KG1 (cell line): ENCODE data around the gene TMEM50B.
"Not testable (repeated sequence)": the region's sequence is repeated elsewhere in the genome, so short reads cannot be mapped to it uniquely, and the experiment has no call there.

Experiments
- DNase-seq: peaks from one replicate; lab custom pipeline; 2025; lab: John Stamatoyannopoulos, UW

The TMEM50B gene

DNA sequence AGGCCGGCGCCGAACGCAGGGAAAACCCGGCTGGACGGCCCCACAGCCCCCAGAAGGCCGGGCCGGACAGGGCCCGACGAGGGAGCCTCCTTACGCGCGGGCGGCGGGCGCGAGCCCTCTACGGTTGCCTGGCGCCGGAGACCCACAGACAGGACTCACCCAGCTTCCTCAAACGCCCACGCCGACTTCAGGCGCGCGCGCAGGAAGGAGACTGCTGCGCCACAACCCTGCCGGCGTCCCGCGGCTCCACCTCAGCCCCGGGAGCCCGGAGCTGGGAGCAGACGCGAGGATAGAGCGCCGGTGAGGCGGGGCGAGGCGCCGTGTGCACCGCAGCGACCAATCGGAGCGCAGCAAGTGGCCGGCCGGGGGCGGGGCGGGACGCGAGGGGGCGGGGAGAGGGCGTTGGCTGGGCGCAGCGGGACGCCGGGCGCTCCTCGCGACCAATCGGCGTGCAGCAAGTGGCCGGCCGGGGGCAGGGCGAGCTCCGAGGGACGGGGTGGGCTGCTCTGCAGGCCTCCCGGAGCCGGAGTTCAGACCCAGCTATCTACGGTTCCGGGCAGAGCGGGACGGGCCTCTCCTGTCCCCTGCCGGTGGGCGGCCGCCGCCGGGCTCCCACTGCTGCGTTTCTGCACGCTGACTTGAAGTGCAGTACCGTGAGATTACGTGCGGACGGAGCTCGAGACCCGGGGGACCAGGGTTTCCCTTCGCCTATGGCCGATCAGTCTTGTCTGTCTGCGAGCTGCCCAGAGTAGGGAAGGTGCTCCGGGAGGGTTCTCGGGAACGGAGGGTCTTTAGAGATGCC lies at the start of gene TMEM50B:
TSS of gene TMEM50B (minus strand) at position 296 of the 802 bp plus-strand sequence. CDS start 11,089 bp downstream, outside the sequence.
- DNase-seq = peak; percentile 88

DNA sequence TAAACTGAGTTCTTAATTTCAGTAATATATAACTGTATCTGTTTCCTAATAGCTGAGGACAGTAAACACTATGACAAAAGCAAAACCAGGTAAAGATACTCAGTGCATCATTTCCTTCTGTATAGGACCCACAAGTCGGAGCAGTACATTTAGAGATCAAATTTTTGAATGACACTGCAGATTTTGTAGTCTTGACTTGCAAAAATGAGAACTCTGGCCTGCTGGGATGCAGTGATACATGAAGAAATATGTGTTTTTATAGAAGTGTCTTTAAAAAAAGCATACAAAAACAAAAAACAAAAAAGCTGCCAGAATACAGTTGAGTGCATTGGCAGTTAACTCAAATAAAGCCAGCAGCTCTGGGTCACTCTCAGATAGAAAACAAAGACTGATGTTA lies 43.2 kb upstream of the TMEM50B start:
- no peak for DNase-seq

DNA sequence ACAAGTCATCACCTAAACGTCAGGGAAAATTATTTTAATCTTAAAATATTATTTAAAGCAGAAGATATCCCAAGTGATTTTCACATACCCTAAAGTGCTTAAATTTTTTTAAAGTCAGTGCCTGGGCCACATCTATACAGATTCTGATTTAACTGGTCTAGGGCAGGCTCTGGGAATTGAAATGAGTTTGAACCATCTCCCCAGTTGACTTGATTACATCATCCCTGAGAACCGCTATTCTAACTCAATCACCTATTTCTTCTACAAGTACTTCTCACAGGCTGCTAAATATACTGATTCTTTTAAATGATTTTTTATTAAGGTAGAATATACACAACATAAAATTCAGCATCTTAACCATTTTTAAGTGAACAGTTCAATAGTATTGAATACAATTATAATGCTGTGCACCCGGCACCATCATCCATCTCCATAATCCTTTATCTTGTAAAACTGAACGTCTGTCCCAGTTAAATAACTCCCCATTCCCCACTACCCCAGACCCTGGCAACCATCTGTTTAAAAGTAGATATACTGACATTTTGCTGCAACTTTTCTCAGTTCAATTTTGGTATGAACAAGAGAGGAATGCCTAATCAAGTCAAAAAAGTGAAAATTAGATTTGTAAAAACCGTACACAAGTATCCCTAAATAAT lies 42.7 kb upstream of the TMEM50B start:
- no peak for DNase-seq

DNA sequence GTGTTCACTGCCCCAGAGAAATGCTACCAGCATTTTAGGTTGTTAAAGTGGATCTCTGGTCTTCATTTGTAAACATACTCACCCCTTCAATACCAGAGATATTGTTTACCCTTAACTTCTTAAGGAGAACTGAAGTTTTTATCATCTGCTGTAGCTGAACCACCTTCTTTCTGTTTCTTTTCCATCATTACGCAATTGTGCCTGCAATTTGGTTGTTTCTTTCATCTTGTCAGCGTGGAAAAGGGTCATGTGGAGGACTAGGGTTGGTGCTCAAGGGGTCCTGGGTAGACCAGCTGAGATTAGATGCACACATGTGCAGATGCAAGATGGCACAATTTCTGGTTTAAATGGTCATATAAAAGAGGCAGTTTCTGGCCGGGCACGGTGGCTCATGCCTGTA lies 39.1 kb upstream of the TMEM50B start:
- DNase-seq = no peak

DNA sequence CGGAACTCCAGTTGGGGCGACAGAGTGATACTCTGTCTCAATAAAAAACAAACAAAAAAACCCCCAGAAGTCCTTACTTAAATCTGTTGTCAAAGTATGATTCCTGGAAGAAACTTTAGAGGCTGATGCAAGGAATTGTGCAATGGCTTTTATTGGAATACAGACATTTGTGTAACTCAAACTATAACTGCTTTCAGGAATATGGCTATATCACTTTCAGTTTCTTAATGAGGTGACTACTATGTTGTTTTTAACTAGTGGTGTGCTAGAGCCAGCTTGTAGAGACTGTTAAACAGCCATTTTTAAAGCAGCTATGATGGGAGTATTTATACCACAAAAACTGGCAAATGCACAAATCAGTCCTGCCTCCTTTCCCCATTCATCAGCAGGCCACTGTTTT lies 34.5 kb upstream of the TMEM50B start:
- DNase-seq = no peak

DNA sequence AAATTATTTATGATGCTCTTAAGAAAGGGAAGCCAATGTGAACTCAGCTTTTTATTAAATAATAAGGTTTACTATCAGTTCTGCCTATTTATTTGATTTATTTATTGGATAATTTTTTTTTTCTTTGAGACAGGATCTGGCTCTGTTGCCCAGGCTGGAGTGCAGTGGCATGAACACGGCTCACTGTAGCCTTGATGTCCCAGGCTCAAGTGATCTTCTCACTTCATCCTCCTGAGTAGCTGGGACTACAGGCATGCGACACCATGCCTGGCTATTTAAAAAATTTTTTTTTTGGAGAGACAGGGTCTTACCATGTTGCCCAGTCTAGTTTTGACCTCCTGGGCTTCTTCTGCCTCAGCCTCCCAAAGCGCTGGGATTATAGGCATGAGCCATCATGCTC lies 32.7 kb upstream of the TMEM50B start:
- no peak for DNase-seq

DNA sequence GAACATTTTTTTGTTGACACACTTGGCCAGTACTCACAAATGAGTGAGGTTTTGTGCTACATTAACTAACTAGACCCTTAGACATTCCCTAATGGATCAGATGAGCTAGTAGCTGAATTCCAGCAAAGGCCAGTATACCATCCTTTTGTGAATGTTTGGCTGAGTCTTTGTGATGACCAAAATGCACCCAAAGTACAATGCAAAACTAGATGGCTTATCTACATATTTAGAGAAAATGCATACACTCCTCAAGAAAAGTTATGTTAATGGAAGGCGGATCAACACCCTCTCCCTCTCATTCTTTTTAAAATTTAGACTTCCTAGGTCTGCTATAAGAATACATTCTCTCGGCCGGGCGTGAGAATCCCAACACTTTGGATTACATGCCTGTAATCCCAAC lies 31.9 kb upstream of the TMEM50B start:
- no peak for DNase-seq

DNA sequence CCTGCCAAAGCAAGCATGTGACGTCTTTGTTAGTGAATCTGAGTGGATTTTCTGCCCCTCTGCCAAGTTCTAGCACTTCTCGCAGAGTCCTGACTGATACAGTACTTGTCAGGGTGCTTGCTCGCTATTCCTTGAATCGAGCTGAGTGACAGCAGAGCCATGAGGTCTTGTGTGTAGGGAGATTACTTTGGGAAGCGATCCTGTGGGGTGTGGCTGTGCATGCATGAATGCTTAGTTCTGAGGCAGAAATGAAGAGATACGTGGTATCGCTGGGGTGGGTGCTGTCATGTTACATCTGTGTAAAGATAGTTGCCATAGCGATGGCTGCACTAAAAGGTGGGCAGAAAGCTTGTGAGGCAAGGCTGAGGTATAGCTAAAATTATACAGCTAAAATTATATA lies 31.1 kb upstream of the TMEM50B start:
- no peak for DNase-seq

DNA sequence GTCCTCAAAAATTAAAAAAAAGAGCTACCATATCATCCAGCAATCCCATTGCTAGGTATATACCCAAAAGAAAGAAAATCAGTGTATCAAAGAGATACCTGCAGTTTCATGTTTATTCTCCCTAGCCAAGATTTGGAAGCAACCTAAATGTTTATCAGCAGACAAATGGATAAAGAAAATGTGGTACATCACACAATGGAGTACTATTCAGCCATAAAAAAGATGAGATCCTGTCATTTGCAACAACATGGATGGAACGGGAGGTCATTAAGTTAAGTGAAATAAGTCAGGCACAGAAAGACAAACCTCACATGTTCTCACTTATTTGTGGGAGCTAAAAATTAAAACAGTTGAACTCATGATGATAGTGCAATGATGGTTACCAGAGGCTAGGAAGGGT lies 27.2 kb upstream of the TMEM50B start:
- not testable (repeated sequence) for DNase-seq

DNA sequence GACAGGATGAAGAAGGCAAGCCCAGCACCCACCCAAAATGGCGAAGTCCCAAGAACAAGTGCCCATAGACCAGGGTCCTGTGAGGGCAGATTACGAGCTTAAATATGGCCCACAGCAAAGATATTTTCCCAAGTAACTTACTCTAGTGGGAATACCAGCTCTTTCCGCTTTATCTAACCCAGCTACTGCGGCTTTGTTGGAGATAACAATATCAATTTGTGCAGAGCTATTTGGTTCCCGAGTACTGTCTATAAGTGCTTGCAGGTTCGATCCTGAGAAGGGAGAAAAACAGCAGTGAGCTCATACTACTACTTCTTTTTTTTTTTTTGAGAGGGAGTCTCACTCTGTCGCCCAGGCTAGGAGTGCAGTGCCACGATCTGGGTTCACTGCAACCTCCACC lies 26.1 kb upstream of the TMEM50B start:
- DNase-seq = no peak

DNA sequence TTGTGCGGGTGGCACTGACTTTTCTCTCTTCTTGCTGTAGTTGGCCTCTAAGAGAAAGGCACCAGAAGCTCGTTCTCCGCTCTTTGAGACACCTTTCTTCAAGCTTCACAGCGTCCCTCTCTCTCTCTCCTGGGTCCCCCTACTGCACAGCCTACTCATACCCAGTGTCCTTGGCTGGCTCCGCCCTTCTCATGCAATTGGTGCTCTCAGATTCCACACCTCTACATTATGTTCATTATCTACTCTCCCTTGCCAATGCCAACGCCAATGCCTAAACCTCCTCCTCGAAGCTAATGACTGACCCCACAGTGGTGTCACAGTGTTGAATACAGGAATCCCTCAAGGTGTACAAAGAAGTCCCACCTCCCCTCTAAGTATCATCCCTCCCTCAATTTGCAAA lies 16.6 kb upstream of the TMEM50B start:
- DNase-seq = no peak

DNA sequence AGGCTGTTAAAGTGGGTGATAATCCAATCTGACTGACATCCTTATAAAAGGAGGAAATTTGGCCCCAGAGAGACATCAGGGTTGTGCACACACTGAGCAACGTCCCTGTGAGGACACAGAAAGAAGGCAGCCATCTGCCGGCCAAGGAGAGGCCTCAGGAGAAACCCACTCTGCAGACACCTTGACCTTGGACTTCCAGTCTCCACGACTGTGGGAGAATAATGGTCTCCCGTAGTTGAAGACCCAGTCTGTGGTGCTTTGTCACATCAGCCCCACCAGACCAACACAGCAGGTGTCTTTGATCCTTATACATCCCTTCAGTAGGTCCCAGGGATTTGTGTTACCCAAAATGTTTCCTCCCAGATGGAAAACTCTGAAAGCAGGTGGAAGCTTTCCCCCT lies 16.0 kb upstream of the TMEM50B start:
- no peak for DNase-seq

DNA sequence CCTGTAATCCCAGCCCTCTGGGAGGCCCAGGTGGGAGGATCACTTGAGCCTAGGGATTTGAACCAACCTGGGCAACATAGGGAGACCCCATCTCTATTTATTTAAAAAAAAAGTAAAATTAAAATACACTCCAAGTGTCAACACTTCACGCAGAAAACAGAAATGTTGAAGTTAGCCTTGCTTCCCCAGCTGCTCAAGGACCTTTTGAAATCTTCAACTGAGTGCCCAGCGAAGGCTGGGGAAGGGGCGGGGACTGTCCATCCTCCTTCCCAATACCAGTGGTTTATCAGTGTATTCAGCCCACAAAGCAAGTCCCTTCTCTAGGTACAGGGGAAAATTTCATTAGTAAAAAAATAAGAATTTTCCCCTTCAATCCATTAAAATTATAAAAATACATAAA lies 14.0 kb upstream of the TMEM50B start:
- no peak for DNase-seq

DNA sequence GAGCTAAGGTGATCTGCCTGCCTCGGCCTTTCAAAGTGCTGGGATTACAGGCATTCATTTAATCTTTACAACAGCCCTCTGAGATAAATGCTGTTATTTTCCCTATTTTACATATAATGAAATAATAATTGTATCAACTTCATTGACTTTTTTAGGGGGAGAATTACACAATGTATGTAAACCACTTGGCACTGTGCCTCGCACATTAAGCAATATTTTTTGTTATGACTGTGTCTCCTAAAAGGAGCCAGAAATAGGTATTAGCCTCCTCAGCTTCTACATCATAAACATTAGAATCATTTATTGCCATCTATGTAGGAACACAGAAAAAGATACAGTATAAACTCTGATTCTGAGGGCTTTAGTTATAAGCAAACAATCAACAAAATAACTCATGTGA lies 12.8 kb upstream of the TMEM50B start:
- no peak for DNase-seq

DNA sequence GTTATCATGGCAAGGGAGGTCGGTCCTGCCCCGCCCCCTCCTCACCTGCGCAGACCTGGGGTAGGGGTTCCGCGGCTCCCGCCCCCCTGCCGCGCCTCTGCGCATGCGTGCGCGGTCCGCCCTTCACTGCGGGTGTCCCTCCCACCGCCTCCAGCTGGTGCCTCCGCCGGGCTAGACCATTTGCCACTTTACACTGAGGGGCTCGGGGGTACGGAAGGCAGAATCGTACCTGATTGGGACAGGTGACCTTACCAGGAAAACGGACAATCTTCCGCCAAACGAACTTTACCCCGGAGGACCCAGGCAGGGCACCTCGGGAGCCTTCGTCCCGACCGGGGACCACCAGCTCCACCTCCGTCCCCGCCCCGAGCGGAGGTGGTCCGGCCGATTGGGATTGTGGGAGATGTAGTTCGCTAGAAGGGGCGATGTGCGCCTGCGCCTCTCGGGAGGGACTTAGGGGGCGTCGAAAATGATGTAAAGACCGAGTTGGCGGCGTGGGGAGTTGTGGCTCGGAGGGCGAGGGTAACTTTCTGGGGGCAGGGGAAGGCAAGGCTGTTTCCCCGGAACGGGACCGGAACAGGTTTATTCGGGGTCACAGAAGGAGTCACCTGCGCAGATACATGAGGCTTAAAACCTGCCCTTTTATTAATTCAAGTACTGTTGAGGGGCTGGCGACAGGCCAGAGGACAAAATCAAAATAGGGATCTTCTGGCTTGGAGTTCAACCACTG lies 11.8 kb upstream of the TMEM50B start, which contains the start of gene DNAJC28:
TSS of gene DNAJC28 (minus strand) at position 344 of the 730 bp plus-strand sequence. CDS start 2,323 bp downstream, outside the sequence.
- peak; percentile 91 for DNase-seq

DNA sequence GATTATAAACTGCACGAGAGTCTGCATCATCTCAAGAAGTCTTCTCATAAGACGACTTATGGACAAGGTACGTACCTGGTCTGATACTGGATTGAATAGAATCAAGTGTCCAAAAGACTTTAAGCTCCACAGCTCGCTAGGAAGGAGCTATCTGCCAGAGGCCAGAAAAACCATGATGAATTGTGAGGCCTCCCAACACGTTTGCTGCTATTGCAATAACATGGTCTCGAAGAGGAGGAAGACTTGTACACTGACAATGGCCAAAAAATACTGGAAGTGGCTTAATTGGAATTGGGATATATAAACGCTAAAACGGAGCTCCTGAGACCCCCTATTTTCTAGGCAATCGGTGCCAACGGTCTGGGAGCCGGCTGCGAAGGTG lies 11.2 kb upstream of the TMEM50B start:
- DNase-seq = no peak

DNA sequence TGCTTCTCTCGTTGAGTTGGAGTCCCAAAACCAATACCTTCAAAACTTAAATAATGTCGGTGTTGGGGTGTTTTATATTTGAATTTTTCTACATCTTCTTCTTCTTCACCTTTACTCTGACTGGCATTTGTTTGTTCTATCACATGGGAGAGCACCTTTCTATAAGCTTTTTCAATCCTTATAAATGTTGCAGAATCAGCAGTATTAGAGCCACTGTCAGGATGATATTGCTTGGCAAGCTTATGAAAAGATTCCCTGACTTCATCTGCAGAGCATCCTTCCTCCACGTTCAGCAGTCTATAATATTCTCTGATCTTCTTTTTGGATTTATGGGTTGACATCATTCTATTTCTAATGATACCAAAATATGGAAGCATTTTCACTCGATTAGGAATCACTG lies 9.2 kb upstream of the TMEM50B start:
- no peak for DNase-seq

DNA sequence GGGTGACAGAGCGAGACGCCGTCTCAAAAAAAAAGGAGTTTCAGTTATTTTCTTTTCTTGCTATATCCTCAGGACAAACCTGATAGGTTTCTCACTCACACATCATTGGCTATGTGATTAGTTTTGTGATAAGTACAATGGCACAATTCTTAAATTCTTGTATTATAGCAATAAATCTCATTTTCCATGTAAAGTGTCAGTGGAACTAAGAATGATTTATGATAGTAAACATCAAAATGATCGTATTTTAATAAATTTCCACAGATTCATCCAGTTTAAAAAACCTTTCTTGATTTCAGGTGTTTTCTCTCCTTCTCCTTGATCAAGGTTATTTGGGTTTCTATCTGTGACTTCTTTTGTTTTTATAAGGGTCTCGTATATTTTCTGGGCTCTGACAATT lies 8.2 kb upstream of the TMEM50B start:
- DNase-seq = no peak

DNA sequence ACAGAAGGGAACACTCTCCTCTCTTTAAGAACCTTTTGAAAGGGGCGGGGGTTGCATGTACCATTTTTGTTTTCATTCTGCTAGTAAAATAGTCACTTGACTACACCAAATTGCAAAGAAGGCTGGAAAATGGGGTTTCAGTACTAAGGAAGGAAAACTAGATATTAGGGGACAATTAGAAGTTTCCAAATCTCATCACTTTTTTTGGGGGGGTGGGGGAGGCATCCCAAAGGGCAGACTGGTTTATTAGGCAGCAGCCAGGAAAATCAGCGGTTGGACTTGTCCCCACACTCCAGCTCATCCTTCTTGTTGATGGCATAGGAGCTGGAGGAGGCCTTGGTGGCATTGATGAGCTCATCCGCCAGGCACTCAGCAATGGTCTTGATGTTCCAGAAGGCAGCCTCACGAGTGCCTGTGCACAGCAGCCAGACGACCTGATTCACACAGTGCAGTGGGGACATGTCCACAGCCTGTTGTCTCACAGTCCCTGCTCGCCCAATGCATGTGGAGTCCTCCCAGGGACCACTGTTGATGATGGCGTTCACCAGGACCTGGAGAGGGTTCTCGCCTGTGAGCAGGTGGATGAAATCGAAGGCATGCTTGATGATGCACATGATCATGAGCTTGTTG lies 1.7 kb upstream of the TMEM50B start:
- no peak for DNase-seq

DNA sequence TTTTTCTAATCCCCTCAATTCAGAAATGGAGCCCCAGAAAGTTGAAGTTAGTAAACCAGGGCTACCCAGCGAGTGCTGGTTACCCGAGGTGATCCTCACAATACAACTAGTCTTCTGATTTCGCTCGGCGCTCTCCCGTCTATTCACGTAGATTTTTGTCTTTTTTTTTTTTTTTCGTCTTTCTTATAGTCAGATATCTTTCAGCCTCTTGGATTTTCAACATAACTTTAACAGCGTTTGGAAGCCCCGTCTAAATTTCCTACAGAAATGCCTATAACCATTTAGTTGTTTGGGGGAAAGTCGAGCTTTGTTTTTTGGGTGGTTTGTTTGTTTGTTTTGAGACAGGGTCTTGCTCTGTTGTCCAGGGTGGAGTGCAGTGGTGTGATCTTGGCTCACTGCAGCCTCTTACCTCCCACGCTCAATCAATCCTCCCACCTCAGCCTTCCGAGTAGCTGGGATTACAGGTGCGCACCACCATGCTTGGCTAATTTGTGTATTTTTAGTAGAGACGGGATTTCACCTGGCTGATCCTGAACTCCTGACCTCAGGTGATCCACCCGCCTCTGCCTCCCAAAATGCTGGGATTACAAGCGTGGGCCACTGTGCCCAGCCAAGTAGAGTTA lies 818 bp upstream of the TMEM50B start:
- no peak for DNase-seq

DNA sequence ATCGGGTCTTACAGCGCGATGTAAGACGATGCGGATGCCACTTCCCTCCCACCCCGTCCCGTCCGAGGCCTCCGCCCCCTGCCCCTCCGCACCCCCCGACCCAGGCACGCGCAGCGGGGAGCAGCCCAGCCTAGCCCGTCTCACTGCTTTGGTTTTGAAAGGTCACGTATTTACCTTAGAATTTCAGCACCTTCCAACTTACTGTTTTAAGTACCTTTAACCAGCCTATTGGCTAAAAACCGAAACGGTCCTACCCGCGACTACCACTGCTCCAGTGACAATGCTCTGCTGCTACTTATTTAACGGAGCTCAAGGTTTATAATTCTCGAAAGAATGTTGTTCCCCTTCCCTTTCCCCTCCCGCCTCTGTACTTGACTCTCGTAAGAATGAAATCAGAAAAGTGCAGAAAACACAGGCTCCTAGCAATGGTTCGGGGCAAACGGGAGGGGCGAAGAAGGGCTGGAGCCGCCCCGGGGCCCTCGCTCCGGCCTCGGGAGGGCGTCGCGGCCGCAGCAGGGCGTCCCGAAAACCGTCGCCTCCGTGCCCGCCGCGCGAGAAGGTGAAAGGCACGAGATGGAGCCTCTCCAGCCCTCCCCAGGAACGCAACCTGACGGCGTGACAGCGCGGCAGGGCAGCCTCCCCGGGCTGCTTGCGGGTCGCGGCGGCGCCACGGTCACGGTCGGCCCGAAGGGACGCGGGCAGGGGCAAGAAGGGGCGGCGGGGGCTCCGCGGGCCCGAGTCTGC lies 667 bp downstream of the TMEM50B start:
- peak; percentile 38 for DNase-seq
